K562 (cell line): Measurements from ENCODE around the gene SUPT5H. TPM values are rescaled to one million over a fixed set of nuclear protein-coding genes. Genes with fewer than 3 reads are reported as not detected.

Source experiments
- ARHGAP35 ChIP-seq: fragments of 450-650 bp; IDR thresholded peaks from 2 replicates; pipeline ENCODE4 v1.6.1; 2018; ENCODE audit not compliant: partially characterized antibody
- ARID1B ChIP-seq: fragments of 450-650 bp; IDR thresholded peaks from 2 replicates; pipeline ENCODE4 v1.6.1; 2016; ENCODE audit warnings: antibody characterized with exemption, mild to moderate bottlenecking, inconsistent platforms
- BMI1 ChIP-seq: fragments of 150-350 bp; IDR thresholded peaks from 2 replicates; pipeline ENCODE4 v1.6.1; 2014; ENCODE audit warnings: low read length
- DPF2 ChIP-seq: fragments of 450-650 bp; IDR thresholded peaks from 2 replicates; pipeline ENCODE4 v1.6.1; 2016
- GABPB1 ChIP-seq: sonication (generic); formaldehyde crosslinking; IDR thresholded peaks from 2 replicates; pipeline ENCODE4 v1.8.0; 2022; ENCODE audit warnings: mild to moderate bottlenecking, missing genetic modification reagents
- JUND ChIP-seq, 2 experiments: IDR thresholded peaks; 2 replicates in 1 of 2; 3 replicates in 1 of 2; pipeline ENCODE4 v1.6.1; 2011; ENCODE audit warnings: borderline replicate concordance in 2 of 2, low read depth in 2 of 2, low read length in 2 of 2, improper control_type of control experiment in 1 of 2, missing biosample characterization in 1 of 2, missing genetic modification characterization in 1 of 2, missing genetic modification reagents in 1 of 2
- MAFG ChIP-seq: fragments of 450-650 bp; conservative IDR thresholded peaks from 2 replicates; pipeline ENCODE4 v1.6.1; 2016; ENCODE audit warnings: missing genetic modification characterization, missing compliant biosample characterization
- NR1H2 ChIP-seq: sonication (generic); formaldehyde crosslinking; IDR thresholded peaks from 2 replicates; pipeline ENCODE4 v1.4.0; 2020; ENCODE audit warnings: mild to moderate bottlenecking, missing genetic modification reagents
- SIRT6 ChIP-seq: IDR thresholded peaks from one replicate; pipeline ENCODE4 v1.6.1; 2012; ENCODE audit warnings: low read depth, mild to moderate bottlenecking, control low read depth, inconsistent platforms, low read length, moderate library complexity
- ZFP1 ChIP-seq: fragments of 450-650 bp; formaldehyde crosslinking; IDR thresholded peaks from 2 replicates; pipeline ENCODE4 v1.4.0; 2020; ENCODE audit warnings: mild to moderate bottlenecking, mixed read lengths
- ZFP36 ChIP-seq: fragments of 150-350 bp; IDR thresholded peaks from 2 replicates; pipeline ENCODE4 v1.6.1; 2018; ENCODE audit warnings: low read length, low read depth; ENCODE audit not compliant: partially characterized antibody
- ZNF146 ChIP-seq: IDR thresholded peaks from one replicate; pipeline ENCODE4 v1.6.1; 2018; ENCODE audit warnings: missing compliant biosample characterization; ENCODE audit not compliant: unreplicated experiment
- ZNF696 ChIP-seq: fragments of 250-450 bp; sonication (Bioruptor Pico); conservative IDR thresholded peaks from 2 replicates; pipeline ENCODE4 v1.4.0; 2020; ENCODE audit warnings: mild to moderate bottlenecking, moderate library complexity
- polyA plus RNA-seq, 8 experiments: library from polyadenylated mRNA; depleted of rRNA in 4 of 8; stranded (reverse) in 5 of 8; unstranded in 3 of 8; fragments of >200 nt; fragmentation: Nextera tagmentation in 2 of 8; fragmentation: Illumina TruSeq in 1 of 8; extraction: Ambion mirVana in 2 of 8; extraction: Trizol in 1 of 8; gene quantifications; 2 replicates each; pipeline versions ENCODE4 v1.2.1 to v1.2.3, GENCODE V29; 2011 to 2014; ENCODE audit warnings: inconsistent platforms in 1 of 8, missing spikeins in 1 of 8
- total RNA-seq, 7 experiments: library from RNA; depleted of rRNA in 6 of 7; stranded (reverse); fragments of >200 nt in 6 of 7; fragmentation: Illumina TruSeq in 2 of 7; extraction: Trizol in 2 of 7; gene quantifications; 2 replicates each; pipeline versions ENCODE4 v1.2.1 to v1.2.3, GENCODE V29; 2011 to 2021; ENCODE audit warnings: low replicate concordance in 1 of 7
- TF ChIP-seq, protein P1 (sequence below): sonication (generic); formaldehyde crosslinking; IDR thresholded peaks from 2 replicates; pipeline ENCODE4 v1.4.0; 2020; ENCODE audit warnings: mild to moderate bottlenecking, missing genetic modification reagents
- TF ChIP-seq, protein P2 (sequence below): sonication (generic); formaldehyde crosslinking; IDR thresholded peaks from 2 replicates; pipeline ENCODE4 v1.8.0; 2022; ENCODE audit warnings: mild to moderate bottlenecking, missing genetic modification reagents
- TF ChIP-seq, protein P3 (sequence below): sonication (generic); formaldehyde crosslinking; IDR thresholded peaks from 2 replicates; pipeline ENCODE4 v1.8.0; 2022; ENCODE audit warnings: mild to moderate bottlenecking, low read depth, missing genetic modification reagents
- TF ChIP-seq, protein P4 (sequence below): fragments of 200-400 bp; formaldehyde crosslinking; IDR thresholded peaks from 2 replicates; pipeline ENCODE4 v1.6.1; 2017; ENCODE audit warnings: mild to moderate bottlenecking, low read depth, low read length, moderate library complexity

The SUPT5H gene
- total and polyA plus RNA-seq, 9 of the 15 experiments (the other 6 are each of a cell fraction or from before 2014, with no cell fraction given) = 13.3 to 85.9 (median 35.9) TPM

DNA sequence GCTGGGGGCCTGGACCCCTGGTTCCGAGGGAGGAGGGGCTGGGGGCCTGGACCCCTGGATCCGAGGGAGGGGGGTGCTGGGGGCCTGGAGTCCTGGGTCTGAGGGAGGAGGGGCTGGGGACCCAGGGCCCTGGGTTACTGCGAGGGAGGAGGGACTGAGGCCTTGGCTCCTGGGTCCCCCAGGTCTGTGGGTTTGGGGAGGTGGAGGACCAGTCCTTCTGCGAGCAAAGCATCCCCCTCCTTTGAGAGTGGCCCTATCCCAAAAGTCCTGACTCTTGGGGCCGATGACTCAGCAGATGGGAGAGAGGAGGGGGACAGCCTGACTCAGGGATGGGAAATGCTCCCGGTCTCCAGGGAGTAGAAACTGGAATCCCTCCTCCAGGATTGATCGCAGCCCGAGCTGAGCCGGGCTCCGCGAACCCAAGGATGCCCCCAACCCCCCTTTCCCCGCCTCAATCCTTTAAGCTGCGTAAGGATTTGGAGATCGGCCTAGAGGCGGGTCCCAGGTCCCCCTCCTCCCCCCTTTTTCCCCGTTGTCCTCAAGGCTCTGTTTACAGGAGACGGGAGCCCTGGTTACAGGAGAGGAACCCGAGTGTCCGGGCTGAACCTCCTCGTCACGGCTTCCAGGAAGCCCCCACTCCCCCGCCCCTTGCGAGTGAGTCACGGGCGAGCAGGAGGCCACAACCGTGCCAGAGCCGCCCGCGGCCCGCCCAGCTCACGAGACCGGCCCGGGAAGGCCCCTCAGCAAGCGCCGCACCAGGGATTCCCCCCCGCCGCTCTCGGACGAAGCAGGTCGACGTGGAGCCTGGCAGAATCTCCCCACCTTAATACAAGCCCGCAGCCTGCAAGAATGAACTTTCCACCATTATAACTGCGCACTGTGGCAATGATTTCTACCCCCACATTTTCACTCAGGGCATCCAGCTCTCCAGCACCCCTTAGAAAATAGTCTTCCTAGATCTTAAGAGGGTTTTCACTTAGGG, 41.8 kb upstream of the SUPT5H start (continued):
- TF ChIP-seq, protein P1, sequence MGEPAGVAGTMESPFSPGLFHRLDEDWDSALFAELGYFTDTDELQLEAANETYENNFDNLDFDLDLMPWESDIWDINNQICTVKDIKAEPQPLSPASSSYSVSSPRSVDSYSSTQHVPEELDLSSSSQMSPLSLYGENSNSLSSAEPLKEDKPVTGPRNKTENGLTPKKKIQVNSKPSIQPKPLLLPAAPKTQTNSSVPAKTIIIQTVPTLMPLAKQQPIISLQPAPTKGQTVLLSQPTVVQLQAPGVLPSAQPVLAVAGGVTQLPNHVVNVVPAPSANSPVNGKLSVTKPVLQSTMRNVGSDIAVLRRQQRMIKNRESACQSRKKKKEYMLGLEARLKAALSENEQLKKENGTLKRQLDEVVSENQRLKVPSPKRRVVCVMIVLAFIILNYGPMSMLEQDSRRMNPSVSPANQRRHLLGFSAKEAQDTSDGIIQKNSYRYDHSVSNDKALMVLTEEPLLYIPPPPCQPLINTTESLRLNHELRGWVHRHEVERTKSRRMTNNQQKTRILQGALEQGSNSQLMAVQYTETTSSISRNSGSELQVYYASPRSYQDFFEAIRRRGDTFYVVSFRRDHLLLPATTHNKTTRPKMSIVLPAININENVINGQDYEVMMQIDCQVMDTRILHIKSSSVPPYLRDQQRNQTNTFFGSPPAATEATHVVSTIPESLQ (CRISPR knock-in tag) = 0 out of 2 replicates have a peak, but pooled peaks have one; percentile 6
- TF ChIP-seq ARID1B = peak; percentile 73
- peak; percentile 88 for TF ChIP-seq MAFG (tag)
- peak; percentile 96 for TF ChIP-seq JUND (IDR thresholded peaks at IDR 0.05; ENCODE audit: borderline replicate concordance, low read depth, low read length)
- peak; percentile 92; the same call in 1 of the 3 replicates for TF ChIP-seq JUND (tag; IDR thresholded peaks at IDR 0.05; ENCODE audit: borderline replicate concordance, low read depth, low read length)
- TF ChIP-seq, protein P2, sequence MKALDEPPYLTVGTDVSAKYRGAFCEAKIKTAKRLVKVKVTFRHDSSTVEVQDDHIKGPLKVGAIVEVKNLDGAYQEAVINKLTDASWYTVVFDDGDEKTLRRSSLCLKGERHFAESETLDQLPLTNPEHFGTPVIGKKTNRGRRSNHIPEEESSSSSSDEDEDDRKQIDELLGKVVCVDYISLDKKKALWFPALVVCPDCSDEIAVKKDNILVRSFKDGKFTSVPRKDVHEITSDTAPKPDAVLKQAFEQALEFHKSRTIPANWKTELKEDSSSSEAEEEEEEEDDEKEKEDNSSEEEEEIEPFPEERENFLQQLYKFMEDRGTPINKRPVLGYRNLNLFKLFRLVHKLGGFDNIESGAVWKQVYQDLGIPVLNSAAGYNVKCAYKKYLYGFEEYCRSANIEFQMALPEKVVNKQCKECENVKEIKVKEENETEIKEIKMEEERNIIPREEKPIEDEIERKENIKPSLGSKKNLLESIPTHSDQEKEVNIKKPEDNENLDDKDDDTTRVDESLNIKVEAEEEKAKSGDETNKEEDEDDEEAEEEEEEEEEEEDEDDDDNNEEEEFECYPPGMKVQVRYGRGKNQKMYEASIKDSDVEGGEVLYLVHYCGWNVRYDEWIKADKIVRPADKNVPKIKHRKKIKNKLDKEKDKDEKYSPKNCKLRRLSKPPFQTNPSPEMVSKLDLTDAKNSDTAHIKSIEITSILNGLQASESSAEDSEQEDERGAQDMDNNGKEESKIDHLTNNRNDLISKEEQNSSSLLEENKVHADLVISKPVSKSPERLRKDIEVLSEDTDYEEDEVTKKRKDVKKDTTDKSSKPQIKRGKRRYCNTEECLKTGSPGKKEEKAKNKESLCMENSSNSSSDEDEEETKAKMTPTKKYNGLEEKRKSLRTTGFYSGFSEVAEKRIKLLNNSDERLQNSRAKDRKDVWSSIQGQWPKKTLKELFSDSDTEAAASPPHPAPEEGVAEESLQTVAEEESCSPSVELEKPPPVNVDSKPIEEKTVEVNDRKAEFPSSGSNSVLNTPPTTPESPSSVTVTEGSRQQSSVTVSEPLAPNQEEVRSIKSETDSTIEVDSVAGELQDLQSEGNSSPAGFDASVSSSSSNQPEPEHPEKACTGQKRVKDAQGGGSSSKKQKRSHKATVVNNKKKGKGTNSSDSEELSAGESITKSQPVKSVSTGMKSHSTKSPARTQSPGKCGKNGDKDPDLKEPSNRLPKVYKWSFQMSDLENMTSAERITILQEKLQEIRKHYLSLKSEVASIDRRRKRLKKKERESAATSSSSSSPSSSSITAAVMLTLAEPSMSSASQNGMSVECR (CRISPR knock-in tag) = no peak
- no peak for TF ChIP-seq ZFP1 (CRISPR knock-in tag)
- no peak for TF ChIP-seq NR1H2
- TF ChIP-seq DPF2 = peak; percentile 80; the same call in 1 of the 2 replicates
- no peak for TF ChIP-seq ZNF696 (CRISPR knock-in tag)
- no peak for TF ChIP-seq GABPB1 (CRISPR knock-in tag)
- TF ChIP-seq ZNF146 (CRISPR knock-in tag) = no peak
- TF ChIP-seq, protein P3, sequence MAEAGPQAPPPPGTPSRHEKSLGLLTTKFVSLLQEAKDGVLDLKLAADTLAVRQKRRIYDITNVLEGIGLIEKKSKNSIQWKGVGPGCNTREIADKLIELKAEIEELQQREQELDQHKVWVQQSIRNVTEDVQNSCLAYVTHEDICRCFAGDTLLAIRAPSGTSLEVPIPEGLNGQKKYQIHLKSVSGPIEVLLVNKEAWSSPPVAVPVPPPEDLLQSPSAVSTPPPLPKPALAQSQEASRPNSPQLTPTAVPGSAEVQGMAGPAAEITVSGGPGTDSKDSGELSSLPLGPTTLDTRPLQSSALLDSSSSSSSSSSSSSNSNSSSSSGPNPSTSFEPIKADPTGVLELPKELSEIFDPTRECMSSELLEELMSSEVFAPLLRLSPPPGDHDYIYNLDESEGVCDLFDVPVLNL (CRISPR knock-in tag) = no peak
- TF ChIP-seq, protein P4, sequence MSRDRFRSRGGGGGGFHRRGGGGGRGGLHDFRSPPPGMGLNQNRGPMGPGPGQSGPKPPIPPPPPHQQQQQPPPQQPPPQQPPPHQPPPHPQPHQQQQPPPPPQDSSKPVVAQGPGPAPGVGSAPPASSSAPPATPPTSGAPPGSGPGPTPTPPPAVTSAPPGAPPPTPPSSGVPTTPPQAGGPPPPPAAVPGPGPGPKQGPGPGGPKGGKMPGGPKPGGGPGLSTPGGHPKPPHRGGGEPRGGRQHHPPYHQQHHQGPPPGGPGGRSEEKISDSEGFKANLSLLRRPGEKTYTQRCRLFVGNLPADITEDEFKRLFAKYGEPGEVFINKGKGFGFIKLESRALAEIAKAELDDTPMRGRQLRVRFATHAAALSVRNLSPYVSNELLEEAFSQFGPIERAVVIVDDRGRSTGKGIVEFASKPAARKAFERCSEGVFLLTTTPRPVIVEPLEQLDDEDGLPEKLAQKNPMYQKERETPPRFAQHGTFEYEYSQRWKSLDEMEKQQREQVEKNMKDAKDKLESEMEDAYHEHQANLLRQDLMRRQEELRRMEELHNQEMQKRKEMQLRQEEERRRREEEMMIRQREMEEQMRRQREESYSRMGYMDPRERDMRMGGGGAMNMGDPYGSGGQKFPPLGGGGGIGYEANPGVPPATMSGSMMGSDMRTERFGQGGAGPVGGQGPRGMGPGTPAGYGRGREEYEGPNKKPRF = no peak
- no peak for TF ChIP-seq ARHGAP35
- TF ChIP-seq BMI1 = no peak
- no peak for TF ChIP-seq SIRT6
- TF ChIP-seq ZFP36 = no peak
